Measurements from ENCODE around the gene SLC5A2.

GRCh38 chr16:31488468-31489297 is 5.8 kb downstream of the SLC5A2 start:
- TF ChIP-seq CTCF (IDR thresholded peaks at IDR 0.05) (no peak), POLR2A (IDR thresholded peaks at IDR 0.05; ENCODE audit: low read length) (no peak)
